ENCODE data around the gene MAPKAPK3. TPM values are rescaled to one million over a fixed set of nuclear protein-coding genes. Genes with fewer than 3 reads are reported as not detected.

Gene MAPKAPK3
- total and polyA plus RNA-seq, 2 of the 4 experiments (the other 2 are of a cell fraction), result 38.3 to 57.2 TPM

GRCh38 chr3:50672656-50673055 lies 55.7 kb downstream of the MAPKAPK3 start:
- H2AK9ac ChIP-seq (replicated peaks; ENCODE audit: low read depth, low read length, poor library complexity), result no peak overlapping the region
- no peak overlapping the region for H2BK20ac ChIP-seq (ENCODE audit: low read depth, low read length)
- TF ChIP-seq MXI1 (IDR thresholded peaks at IDR 0.05; ENCODE audit: borderline replicate concordance, low read depth, low read length) (no peak), CHD1 (IDR thresholded peaks at IDR 0.05; ENCODE audit: low read depth, low read length) (no peak), CEBPB (IDR thresholded peaks at IDR 0.05; ENCODE audit: low read depth, low read length) (no peak), SMC3 (IDR thresholded peaks at IDR 0.05; ENCODE audit: low read depth, low read length) (no peak), BHLHE40 (IDR thresholded peaks at IDR 0.05; ENCODE audit: low read depth, low read length) (no peak), MAFK (IDR thresholded peaks at IDR 0.05; ENCODE audit: low read depth, low read length) (no peak), RCOR1 (IDR thresholded peaks at IDR 0.05; ENCODE audit: insufficient replicate concordance, low read length) (no peak), FOS (IDR thresholded peaks at IDR 0.05; ENCODE audit: low read depth, low read length) (no peak), POLR2A (IDR thresholded peaks at IDR 0.05; ENCODE audit: low read depth, low read length) (no peak), RFX5 (IDR thresholded peaks at IDR 0.05; ENCODE audit: low read depth, low read length) (no peak), MAZ (IDR thresholded peaks at IDR 0.05; ENCODE audit: borderline replicate concordance, low read depth, low read length) (no peak), NFE2L2 (IDR thresholded peaks at IDR 0.05; ENCODE audit: low read depth, low read length) (no peak), RAD21 (IDR thresholded peaks at IDR 0.05; ENCODE audit: low read length) (no peak)
- TF ChIP-seq, protein P1, sequence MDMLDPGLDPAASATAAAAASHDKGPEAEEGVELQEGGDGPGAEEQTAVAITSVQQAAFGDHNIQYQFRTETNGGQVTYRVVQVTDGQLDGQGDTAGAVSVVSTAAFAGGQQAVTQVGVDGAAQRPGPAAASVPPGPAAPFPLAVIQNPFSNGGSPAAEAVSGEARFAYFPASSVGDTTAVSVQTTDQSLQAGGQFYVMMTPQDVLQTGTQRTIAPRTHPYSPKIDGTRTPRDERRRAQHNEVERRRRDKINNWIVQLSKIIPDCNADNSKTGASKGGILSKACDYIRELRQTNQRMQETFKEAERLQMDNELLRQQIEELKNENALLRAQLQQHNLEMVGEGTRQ (IDR thresholded peaks at IDR 0.05; ENCODE audit: low read depth, low read length), result no peak
- TF ChIP-seq, protein P2, sequence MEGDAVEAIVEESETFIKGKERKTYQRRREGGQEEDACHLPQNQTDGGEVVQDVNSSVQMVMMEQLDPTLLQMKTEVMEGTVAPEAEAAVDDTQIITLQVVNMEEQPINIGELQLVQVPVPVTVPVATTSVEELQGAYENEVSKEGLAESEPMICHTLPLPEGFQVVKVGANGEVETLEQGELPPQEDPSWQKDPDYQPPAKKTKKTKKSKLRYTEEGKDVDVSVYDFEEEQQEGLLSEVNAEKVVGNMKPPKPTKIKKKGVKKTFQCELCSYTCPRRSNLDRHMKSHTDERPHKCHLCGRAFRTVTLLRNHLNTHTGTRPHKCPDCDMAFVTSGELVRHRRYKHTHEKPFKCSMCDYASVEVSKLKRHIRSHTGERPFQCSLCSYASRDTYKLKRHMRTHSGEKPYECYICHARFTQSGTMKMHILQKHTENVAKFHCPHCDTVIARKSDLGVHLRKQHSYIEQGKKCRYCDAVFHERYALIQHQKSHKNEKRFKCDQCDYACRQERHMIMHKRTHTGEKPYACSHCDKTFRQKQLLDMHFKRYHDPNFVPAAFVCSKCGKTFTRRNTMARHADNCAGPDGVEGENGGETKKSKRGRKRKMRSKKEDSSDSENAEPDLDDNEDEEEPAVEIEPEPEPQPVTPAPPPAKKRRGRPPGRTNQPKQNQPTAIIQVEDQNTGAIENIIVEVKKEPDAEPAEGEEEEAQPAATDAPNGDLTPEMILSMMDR (conservative IDR thresholded peaks at IDR 0.05; ENCODE audit: low read depth, low read length), result no peak
- TF ChIP-seq, protein P3, sequence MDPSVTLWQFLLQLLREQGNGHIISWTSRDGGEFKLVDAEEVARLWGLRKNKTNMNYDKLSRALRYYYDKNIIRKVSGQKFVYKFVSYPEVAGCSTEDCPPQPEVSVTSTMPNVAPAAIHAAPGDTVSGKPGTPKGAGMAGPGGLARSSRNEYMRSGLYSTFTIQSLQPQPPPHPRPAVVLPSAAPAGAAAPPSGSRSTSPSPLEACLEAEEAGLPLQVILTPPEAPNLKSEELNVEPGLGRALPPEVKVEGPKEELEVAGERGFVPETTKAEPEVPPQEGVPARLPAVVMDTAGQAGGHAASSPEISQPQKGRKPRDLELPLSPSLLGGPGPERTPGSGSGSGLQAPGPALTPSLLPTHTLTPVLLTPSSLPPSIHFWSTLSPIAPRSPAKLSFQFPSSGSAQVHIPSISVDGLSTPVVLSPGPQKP (IDR thresholded peaks at IDR 0.05; ENCODE audit: borderline replicate concordance, low read depth, low read length), result no peak
- intact Hi-C loops (cut with micrococcal nuclease), result no loop called here
- H4K91ac ChIP-seq (ENCODE audit: insufficient read depth, low read depth, low read length), result no peak overlapping the region
- H3K4me1 ChIP-seq (ENCODE audit: control insufficient read depth, insufficient read depth, low read length), result no peaks in the 10 kb centered on the region
- no peak overlapping the region for H3K9ac ChIP-seq (ENCODE audit: low read depth, low read length)
- no peaks in the 10 kb centered on the region for H4K20me1 ChIP-seq (ENCODE audit: insufficient read depth, low read length)
- no peaks in the 10 kb centered on the region for H3K36me3 ChIP-seq (ENCODE audit: control insufficient read depth, insufficient read depth, low read length)
- H3K4me3 ChIP-seq (ENCODE audit: insufficient read depth, low read depth, low read length), result no peak overlapping the region
- DNase-seq (no peak), ATAC-seq (ENCODE audit: low read depth) (no peak)
- H3K23ac ChIP-seq (ENCODE audit: low read depth, low read length), result no peak overlapping the region
- dilution Hi-C loops (cut with HindIII; ENCODE audit: low sequenced_read_pairs, unreplicated experiment), result no loop called here
- no peak overlapping the region for H4K5ac ChIP-seq (ENCODE audit: low read depth, low read length)
- no peaks in the 10 kb centered on the region; the same call in 1 of the 2 replicates for H3K9me3 ChIP-seq (ENCODE audit: control insufficient read depth, insufficient read depth, low read length)
- no peak overlapping the region for H3K4me2 ChIP-seq (ENCODE audit: low read depth, low read length)
- in situ Hi-C loops (cut with MboI; ENCODE audit: low sequenced_read_pairs), result no loop called here
- no peak overlapping the region for H2BK120ac ChIP-seq (ENCODE audit: low read depth, low read length)
- no peak overlapping the region for H3K27ac ChIP-seq (ENCODE audit: insufficient read depth, low read length)
- H3K14ac ChIP-seq (replicated peaks; ENCODE audit: low read depth, low read length), result no peak overlapping the region
- H2BK15ac ChIP-seq (ENCODE audit: low read depth, low read length), result no peak overlapping the region
- H2BK5ac ChIP-seq (ENCODE audit: low read depth, low read length, poor library complexity, severe bottlenecking), result no peak overlapping the region
- H3K18ac ChIP-seq (ENCODE audit: low read depth, low read length), result no peak overlapping the region
- peaks cover 59% of the 10 kb centered on the region for H3K27me3 ChIP-seq (ENCODE audit: control insufficient read depth, insufficient read depth, low read length)
- ChIA-PET CTCF (no interaction called here), POLR2A (ENCODE audit: unreplicated experiment) (no interaction called here)
- no peak overlapping the region for H3K56ac ChIP-seq (ENCODE audit: extremely low read depth, insufficient read depth, low read length)
- no peak overlapping the region for H2AFZ ChIP-seq (replicated peaks; ENCODE audit: low read length, poor library complexity)
- WGBS, 2 experiments (ENCODE audit: extremely low coverage in 2 of 2, insufficient read length in 1 of 2), result 74% methylated on average over 3 of the region's 3 CpGs; no CpG with 5 or more reads in 1 of the 2 experiments
- no peak overlapping the region for H3K4ac ChIP-seq (ENCODE audit: low read depth, low read length)
- peaks cover 5% of the 10 kb centered on the region; the same call in 1 of the 2 replicates for H3K9me1 ChIP-seq (ENCODE audit: insufficient read depth, low read length)
- no peaks in the 10 kb centered on the region for H3K79me1 ChIP-seq (ENCODE audit: low read depth in 1 of 2, low read length in 2 of 2)
- H2AK5ac ChIP-seq (ENCODE audit: low read depth, low read length), result no peak overlapping the region
- H4K8ac ChIP-seq (ENCODE audit: low read depth in 2 of 2, low read length in 2 of 2), result no peak overlapping the region
- BruUV-seq (replicated peaks), result no TSS peak

All from IMR-90 (cell line).